Stimulated activated CD8-positive, alpha-beta memory T cell treated with anti-CD3 and anti-CD28 coated beads, Interleukin-15, amount 100 ng/mL, for 48 hours (primary cell): Measurements from ENCODE around the gene MANSC4.
"Not testable (repeated sequence)": the region's sequence is repeated elsewhere in the genome, so short reads cannot be mapped to it uniquely, and the experiment has no call there.

Experiments
- DNase-seq, 2 donors: peaks; one replicate each; pipeline ENCODE4 v3.0.0-alpha.2; 2020; ENCODE audit warnings: low read depth in 2 of 2

Gene MANSC4

DNA sequence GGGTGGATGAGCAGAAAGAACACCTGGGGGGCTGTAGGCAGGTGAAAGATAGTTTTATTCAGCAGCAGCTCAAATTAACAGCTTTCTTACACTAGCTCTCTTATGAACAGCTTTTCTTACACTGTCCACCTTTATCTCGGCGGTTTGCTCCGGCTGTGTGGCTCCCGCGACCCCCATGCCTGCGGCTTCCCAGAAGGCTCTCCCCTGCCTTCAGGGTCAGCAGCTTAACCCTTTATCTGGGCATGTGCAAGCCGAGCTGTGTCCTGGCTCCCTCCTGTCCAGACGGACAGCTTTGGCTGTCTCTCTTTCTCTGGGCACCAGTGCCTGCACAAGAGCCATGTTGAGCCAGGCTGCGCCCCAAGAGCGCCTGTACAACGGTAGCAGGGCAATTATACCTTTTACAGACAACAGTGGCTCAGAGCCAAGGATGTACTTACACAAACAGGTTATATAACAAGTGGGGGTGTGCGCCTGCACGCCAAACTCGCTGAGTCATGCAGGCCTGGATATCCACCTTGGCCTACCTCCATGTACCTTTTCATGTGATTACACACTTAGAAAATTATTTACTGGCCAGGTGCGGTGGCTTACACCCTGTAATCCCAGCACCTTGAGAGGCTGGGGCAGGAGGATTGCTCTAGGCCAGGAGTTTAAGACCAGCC, 28.5 kb downstream of the MANSC4 start:
- DNase-seq, result no peak

- DNase-seq, result no peak
These were observed 32.8 kb downstream of the MANSC4 start for GRCh38 chr12:27747111-27747820.

- not testable (repeated sequence) for DNase-seq
These were observed 34.3 kb downstream of the MANSC4 start for GRCh38 chr12:27745734-27746133.

DNA sequence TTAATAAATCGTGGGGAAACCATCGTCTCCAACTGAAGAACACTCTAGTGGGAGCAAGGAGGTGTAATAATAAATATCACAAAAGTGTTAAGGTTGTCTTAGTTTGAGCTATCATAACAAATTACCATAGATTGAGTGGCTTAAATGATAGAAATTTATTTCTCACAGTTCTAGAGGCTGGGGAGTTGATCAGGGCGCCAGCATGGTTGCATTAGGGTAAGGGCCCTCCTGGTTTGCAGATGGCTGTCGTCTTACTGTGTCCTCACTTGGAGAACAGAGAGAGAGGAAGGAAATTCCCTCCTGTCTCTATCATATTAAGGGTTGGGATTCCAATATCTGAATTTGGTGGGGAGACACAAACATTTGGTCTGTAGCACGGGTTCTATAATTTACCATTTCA, 36.4 kb downstream of the MANSC4 start:
- no peak for DNase-seq

DNA sequence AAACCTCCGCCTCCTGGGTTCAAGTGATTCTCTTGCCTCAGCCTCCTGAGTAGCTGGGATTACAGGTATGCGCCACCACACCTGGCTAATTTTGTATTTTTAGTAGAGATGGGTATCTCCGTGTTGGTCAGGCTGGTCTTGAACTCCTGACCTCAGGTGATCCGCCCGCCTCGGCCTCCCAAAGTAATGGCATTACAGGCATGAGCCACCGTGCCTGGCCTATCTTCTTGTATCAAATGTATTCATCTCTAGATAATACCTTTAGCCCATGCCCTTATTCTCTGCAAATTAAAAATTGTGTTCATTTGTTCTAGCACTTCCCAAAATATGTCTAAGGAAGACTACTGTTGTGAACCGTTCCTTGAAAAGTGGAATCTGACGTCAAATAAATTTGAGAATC, 45.7 kb downstream of the MANSC4 start:
- not testable (repeated sequence) for DNase-seq

GRCh38 chr12:27733791-27734190, 46.2 kb downstream of the MANSC4 start:
- no peak for DNase-seq

GRCh38 chr12:27733052-27733656, 46.9 kb downstream of the MANSC4 start:
- DNase-seq, result no peak

DNA sequence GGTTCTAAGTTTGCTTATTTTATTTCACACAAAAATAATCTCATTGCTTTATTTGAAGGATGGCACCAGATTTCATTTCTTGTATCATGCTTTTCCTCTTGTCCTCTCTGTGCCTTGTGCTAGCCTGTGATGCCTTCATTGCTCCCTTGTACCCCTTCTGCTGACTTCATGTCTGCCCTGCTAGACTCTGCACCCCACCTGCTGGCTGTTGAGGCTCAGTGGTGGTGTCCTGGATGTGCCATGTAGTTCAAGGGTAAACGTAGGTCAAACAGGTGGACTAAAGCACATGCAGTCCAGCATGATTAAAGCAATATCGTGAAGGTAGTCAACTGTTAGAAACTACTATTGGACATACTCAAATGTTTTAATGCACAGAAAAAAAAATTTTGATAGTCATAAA, 47.8 kb downstream of the MANSC4 start:
- no peak for DNase-seq

DNA sequence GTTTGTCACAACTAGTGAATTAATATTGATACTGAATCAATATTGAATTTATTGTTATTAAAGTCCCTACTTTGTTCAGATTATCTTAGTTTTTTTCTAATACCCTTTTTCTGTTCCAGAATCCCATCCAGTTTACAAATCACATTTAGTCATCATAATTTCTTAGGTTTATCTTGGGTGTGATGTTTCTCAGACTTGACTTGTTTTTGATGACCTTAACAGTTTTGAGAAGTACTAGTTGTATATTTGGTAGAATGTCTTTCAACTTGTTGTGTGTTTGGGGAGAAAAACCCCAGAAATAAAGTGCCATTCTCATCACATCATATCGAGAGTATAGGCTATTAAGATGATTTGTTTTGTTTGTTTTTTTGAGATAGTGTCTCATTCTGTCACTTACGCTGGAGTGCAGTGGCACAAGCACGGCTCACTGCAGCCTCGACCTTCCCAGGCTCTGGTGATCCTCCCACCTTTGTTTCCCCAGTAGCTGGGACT, 49.9 kb downstream of the MANSC4 start:
- DNase-seq, result no peak

GRCh38 chr12:27723212-27723611, 56.8 kb downstream of the MANSC4 start:
- DNase-seq, result no peak
